Measurements from ENCODE around the gene USP28.
A peak's percentile ranks its signal among the peaks of the same experiment; 100 is the strongest.
"Not testable (repeated sequence)": the region's sequence is repeated elsewhere in the genome, so short reads cannot be mapped to it uniquely, and the experiment has no call there.

The USP28 gene

DNA sequence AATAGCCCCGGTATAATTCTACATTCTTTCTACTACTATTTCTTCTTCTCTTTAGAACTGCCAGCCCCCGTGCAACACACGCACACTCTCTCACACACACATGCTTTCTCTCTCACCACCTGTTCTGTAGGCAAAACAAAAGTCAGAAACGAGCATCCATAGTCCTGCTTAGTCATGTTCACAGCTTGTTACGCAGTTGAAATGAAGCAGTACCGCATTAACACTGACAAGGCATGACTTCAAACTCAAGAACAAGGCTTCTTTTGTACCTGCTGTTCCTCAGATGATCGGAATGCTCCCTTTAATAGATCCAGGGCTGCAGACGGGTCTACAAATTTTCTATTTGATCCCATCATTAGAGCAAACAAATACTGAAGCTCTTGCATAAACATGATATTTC lies 42.2 kb downstream of the USP28 start:
- DNase-seq: no peak

GRCh38 chr11:113831314-113831713 lies 44.1 kb downstream of the USP28 start:
- DNase-seq: no peak

GRCh38 chr11:113829751-113830150 lies 45.6 kb downstream of the USP28 start:
- DNase-seq: no peak

- no peak for DNase-seq
These were observed 47.2 kb downstream of the USP28 start for GRCh38 chr11:113828191-113828590.

- DNase-seq: no peak
These were observed 47.9 kb downstream of the USP28 start for GRCh38 chr11:113827477-113827876.

DNA sequence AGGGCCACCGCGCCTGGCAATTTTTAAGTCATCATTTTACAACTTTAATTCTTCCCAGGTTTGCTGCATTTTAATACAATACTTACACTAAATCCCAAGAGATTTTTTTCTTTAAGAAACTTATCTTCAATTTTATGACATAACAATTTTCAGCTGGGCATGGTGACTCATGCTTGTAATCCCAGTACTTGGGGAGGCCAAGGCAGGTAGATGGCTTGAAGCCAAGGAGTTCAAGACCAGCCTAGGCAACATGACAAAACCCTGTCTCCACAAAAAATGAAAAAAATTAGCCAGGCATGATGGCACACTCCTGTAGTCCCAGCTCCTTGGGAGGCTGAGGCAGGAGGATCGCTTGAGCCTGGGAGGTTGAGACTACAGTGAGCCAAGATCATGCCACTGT lies 56.9 kb downstream of the USP28 start:
- DNase-seq: no peak

DNA sequence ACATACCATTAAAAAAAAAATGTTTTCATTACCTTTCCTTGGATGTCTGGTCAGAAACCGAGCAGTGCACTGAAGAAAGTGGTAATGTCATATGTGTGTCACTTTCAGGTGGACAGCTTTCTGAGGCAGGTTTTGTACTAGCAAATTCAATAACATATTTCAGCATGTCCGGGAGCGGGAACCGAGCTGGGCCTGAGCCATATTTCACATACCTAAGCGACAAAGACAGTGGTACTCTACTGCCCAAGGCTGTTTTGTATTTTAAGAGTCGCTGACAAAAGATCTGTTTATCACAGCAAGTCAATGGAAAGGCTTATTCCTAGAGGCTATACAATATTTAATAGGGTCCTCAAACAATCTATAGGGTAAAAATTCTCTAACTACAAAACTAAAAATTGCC lies 57.7 kb downstream of the USP28 start:
- no peak for DNase-seq

DNA sequence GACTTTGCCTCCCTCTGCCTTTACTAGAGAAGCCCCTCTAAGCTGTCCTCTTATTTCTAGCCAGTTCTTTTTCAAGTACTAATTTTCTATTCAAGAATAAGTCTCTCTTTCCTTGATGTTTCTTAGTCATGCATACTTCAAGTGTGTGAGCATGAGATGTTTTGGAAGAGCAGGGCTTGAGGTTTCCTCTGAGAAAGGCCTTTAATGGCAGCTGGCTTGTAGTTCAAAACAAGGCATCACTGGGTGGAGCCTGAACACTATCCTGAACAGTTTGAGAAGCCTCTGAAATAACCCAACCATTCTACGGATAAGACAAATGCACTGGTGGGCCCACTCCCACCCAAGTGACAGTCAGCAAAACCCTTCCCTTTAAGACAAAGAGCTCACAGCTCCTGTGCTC lies 58.2 kb downstream of the USP28 start:
- no peak for DNase-seq

DNA sequence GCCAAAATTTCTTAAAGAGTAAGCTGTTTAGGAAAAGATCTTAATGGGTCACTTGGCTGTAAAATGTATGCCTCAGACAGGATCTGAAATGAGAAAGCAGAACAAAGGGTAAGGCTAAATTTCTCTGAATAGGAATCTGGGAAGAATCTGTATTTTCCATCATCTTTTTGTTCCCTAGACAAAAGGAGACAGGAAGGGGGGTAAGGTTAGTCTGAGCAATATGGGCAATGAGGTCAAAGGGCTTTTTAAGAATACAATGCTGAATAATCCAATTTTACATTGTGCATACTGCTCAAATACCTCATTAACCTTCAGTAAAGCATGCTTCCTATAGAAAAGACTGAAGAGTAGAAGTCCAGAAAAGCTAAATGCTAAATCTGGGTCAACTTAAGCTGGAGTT lies 61.2 kb downstream of the USP28 start:
- no peak for DNase-seq

DNA sequence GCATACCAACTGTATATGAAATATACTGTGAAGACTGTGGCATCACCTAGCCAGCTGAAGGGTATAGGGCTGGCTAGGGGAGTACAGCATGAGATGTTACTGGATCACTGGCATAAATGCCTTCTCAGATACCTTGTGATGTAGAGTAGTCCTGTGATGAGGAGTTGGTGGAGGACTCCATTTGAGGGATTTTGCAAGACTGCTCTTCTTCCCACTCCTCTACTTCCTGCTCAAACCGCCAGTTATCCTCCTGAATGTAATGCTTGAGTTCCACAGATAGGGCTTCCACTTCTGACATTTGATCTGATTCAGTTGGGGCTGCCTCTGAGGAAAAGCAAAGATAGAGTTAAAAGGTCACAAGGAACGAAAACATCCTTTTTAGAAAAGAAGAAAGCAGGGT lies 66.4 kb downstream of the USP28 start:
- DNase-seq: no peak

- DNase-seq: no peak
These were observed 69.0 kb downstream of the USP28 start for GRCh38 chr11:113806406-113806805.

GRCh38 chr11:113805640-113806039 lies 69.7 kb downstream of the USP28 start:
- no peak for DNase-seq

DNA sequence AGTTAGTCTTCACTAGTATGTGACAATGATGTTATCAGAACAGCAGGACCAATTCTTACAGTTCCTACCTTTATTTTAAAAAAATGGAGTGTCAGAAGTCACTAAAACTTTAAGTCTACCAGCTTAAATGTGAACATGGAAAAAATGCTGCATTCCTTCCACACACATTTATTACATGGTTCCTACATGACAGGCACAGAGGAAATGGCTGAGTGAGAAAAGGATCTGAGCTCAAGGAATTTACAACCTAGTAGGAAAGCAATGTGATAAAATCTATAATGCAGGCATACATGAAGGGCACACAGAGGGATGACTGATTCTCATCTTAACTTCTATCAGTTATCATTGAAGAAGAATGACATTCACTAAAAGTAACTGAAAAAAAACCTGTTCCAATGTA lies 72.8 kb downstream of the USP28 start:
- DNase-seq: no peak

- no peak for DNase-seq
These were observed 78.6 kb downstream of the USP28 start for GRCh38 chr11:113796663-113797259.

GRCh38 chr11:113789675-113790320 lies 85.6 kb downstream of the USP28 start:
- DNase-seq: no peak

DNA sequence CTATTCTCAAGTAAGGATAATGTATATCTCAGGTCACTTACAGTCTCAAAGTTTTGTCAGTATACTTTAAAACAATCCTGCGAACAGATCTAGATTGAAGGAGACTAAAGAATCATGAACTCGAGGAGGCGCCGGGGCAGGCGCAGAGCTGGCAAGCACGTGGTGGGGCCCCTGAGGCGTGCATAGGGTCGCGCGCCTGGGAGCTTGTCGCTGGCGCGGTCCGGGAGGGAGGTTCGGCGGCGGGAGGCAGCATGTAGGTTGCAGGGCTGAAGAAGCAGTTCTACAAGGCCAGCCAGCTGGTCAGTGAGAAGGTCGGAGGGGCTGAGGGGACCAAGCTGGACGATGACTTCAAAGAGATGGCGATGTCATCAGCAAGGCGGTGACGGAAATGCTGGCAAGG lies 86.4 kb downstream of the USP28 start:
- not testable (repeated sequence) for DNase-seq

- DNase-seq: no peak
These were observed 93.2 kb downstream of the USP28 start for GRCh38 chr11:113782134-113782533.

GRCh38 chr11:113781682-113782081 lies 93.7 kb downstream of the USP28 start:
- DNase-seq: no peak

DNA sequence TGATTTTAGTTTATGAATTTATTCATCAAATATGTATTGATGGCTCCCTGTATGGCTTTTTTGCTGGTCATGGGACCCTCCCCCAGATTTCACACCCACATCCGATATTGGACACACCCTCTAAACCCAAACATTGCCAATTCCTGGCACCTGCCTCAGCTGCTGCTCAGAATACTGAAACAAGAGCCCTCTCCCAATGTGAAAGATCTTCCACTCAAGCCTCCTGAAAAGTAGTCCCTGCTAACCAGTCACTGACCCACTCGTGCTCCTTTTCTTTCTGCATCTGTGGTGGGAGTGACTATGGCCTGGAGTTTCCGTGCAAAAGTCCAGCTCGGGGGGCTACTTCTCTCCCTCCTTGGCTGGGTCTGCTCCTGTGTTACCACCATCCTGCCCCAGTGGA lies 95.9 kb downstream of the USP28 start, which contains the start of gene CLDN25:
Gene CLDN25, plus strand, starts transcription at position 301 of the 400 bp plus-strand sequence. Its CDS starts 0 bp downstream, at position 301.
- DNase-seq: no peak

DNA sequence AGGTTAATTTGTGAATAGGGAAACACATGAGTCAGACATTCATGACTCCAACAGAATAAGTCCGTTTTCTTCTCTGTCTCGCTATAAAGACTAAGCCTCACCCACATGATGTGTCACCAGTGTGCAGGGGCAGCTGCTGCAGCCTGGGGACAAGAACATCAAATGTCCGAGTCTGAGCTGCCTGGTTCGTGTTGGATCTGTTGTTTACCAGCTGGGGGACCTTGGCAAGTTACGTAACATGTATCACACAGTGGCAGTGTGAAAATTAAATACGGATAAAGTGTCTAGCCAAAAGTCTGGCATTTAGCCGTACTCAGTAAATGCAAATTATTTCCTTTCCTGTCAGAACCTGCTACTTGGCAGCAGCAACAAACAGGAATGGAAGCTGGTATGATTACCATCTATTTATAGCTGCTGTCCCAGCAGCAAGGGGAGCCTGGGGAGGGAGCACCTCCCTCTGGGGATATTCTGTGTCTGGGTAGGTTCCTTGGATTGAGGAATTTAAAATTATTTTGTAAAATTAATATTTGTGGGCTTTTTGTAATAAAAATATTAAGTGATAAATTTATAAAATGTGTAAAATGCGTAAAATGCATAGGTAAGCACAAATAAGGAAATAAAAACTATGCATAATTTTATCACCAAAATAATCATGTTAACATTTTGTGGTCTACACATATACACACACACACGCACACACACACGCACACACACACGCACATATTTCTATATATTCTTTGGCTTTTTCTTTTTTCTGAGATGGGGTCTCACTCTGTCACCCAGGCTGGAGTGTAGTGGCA lies 97.1 kb downstream of the USP28 start:
- no peak for DNase-seq

GRCh38 chr11:113774174-113774503 lies 101.2 kb downstream of the USP28 start:
- DNase-seq: no peak

DNA sequence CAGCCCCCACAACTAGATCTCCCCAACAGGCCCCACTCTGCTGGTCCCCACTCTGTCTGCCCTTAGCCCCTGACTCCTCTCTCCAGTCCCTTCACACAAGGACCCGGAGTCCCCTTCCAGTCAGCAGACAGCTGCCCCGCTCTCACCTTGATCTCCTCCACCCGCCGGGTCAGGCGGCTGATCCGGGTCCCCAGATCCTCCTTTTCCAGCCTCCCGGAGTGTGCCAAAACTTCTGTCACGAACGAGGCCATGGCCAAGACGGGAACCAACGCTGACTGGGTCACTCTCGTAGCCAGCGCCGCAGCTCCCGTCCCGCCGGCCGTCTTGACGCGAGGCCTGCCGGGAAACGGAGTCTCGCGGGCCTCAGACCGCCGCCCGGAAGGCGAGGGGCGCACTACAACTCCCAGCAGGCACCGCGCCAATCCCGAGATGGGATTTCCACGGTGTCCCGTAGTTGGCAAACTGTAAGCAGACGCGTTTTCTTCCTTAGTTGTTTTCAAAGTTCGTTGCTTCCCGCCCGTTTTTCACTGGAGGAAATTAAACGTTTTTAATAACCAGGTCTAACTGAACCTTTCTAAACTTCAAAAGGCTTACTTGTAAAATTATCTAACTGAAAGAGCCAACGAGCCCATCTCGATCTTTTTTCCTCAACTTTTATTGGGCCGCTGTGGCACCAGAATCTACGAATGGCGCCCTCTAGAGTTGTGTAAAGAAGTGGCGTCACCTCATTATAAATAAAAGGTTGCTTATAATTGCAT lies 101.8 kb downstream of the USP28 start, which contains the start of gene ZW10:
Gene ZW10, minus strand, starts transcription at position 277 of the 758 bp plus-strand sequence. Its CDS starts 26 bp downstream, at position 251.
- DNase-seq: peak; percentile 98

DNA sequence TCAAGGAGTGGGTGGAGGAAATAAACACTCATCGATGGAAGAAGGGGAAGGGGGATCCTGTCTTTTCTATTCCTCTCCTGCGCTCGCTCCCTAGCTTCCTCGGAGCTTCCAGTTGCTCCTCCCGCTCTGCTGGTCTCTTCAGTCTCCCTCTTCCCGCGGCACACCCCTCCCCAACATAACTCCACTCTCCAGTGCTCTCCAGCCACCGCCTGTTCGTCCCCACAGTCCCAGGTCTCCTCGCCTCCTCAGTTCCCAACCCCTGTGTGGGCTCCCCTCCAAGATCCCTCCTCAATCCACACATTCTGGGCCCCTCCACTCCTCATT lies 102.3 kb downstream of the USP28 start:
- no peak for DNase-seq

GRCh38 chr11:113771964-113772363 lies 103.4 kb downstream of the USP28 start:
- no peak for DNase-seq
